Measurements from ENCODE around the gene RXRG.

- TF ChIP-seq CTCF (IDR thresholded peaks at IDR 0.05 in 8 of 11, conservative IDR thresholded peaks at IDR 0.05 in 3 of 11) (no peak), POLR2AphosphoS5 (IDR thresholded peaks at IDR 0.05) (no peak)
Measured at GRCh38 chr1:165364568-165365133, 80.3 kb downstream of the RXRG start.

Measured in spleen (tissue), 7 donors.